ENCODE measurements around the gene MSI2. TPM values are rescaled to one million over a fixed set of nuclear protein-coding genes. Genes with fewer than 3 reads are reported as not detected.

MSI2 gene
- total RNA-seq, 4 donors from 2014 or later, result 15.9 to 22.9 (median 17.0) TPM

DNA sequence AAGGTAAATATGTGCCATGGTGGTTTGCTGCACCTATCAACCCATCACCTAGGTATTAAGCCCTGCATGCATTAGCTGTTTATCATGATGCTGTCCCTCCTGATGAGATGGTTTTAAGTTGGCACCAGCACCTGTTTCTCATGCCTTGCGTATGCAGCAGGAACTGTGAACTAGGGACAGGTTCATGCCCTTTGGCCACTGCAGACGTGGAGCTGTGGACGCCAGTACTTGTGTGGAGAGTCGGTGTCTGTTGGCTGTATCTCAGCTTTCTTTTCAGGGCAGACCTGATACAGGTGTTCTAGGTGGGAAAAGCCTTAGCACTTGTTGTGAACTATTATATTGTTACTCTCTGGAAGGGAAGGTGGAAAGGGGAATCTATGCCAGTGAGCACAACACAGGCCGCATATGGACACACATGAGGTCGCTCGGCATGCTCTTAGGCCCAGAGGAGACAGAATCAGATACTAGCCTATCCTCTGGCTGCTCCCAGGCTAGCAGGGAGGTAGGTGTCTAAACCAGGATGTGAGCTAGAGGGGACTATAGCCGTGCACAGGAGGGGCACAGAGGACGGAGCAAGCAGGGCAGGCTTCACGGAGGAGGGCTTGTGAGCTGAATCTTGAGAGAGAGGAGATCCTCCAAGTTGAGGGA is 22.5 kb downstream of the MSI2 start:
- TF ChIP-seq POLR2A (IDR thresholded peaks at IDR 0.05), result no peak
- no peak for TF ChIP-seq CTCF (IDR thresholded peaks at IDR 0.05)
- no peak overlapping the region for H3K27ac ChIP-seq
- H3K4me3 ChIP-seq, result no peak overlapping the region
- H3K36me3 ChIP-seq, result peaks cover 0 to 41% (median 0%) of the 10 kb centered on the region in 3 donors
- 91 to 92% methylated on average over 5 to 9 of the region's 10 CpGs for WGBS, 2 donors
- no peaks in the 10 kb centered on the region for H3K9me3 ChIP-seq
- no peak for DNase-seq
- H3K27me3 ChIP-seq, result no peaks in the 10 kb centered on the region
- H3K4me1 ChIP-seq, result no peaks in the 10 kb centered on the region
- intact Hi-C loops (cut with DNase I), result no loop called here

DNA sequence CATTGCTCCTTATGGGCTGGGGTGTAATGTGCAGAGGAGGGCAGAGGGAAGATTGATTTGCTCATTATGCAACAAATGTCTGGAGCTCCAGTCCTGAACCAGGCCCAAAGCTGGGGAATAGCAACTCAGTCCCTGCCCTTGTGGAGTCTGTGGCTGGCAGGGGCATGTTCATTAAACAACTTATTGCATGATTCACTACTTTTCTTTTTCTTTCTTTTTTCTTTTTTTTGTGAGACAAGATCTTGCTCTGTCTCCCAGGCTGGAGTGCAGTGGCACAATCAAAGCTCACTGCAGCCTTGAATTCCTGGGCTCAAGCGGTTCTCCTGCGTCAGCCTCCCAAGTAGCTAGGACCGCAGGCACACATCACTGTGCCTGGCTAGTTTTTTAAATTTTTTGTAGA is 23.1 kb downstream of the MSI2 start:
- H3K27me3 ChIP-seq, result no peaks in the 10 kb centered on the region
- intact Hi-C loops (cut with DNase I), result no loop called here
- no peak overlapping the region for H3K27ac ChIP-seq
- no peaks in the 10 kb centered on the region for H3K4me1 ChIP-seq
- H3K4me3 ChIP-seq, result no peak overlapping the region
- 91 to 96% methylated on average over 3 of the region's 3 CpGs for WGBS, 2 donors
- H3K9me3 ChIP-seq, result no peaks in the 10 kb centered on the region
- no peak for TF ChIP-seq POLR2A (IDR thresholded peaks at IDR 0.05)
- TF ChIP-seq CTCF (IDR thresholded peaks at IDR 0.05), result no peak
- DNase-seq, result no peak
- peaks cover 0 to 35% (median 0%) of the 10 kb centered on the region in 3 donors for H3K36me3 ChIP-seq

DNA sequence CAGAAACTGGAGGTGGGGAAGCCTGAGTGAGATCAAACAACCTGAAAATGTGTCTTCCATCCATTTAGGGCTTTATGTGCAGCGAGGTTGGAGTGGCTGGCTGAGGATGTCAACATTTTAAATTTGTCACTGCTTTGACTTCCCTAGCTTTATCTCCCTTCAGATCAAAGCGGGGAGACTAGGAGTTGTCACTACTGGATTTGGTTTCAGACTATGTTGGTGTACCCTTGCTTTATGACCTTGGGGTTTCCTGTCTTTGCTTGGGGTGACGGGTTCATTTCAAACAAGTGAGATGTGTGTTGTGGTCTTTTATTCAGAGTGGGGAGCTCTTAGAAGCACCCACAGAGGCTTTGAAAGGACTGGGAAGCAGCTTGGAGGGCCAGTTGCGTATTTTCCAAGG is 25.6 kb downstream of the MSI2 start:
- Histone ChIP-seq H3K9me3 (no peaks in the 10 kb centered on the region), H3K4me1 (no peaks in the 10 kb centered on the region), H3K27me3 (no peaks in the 10 kb centered on the region), H3K36me3 (peaks cover 0 to 31% (median 0%) of the 10 kb centered on the region in 3 donors), H3K4me3 (no peak overlapping the region), H3K27ac (no peak overlapping the region)
- intact Hi-C loops (cut with DNase I), result no loop called here
- TF ChIP-seq POLR2A (IDR thresholded peaks at IDR 0.05) (no peak), CTCF (IDR thresholded peaks at IDR 0.05) (no peak)
- WGBS, 2 donors, result 74 to 93% methylated on average over 4 of the region's 4 CpGs
- DNase-seq, result no peak

GRCh38 chr17:57282296-57282695 is 26.0 kb downstream of the MSI2 start:
- Histone ChIP-seq H3K36me3 (peaks cover 0 to 35% (median 0%) of the 10 kb centered on the region in 3 donors), H3K4me1 (no peaks in the 10 kb centered on the region), H3K27ac (no peak overlapping the region), H3K9me3 (no peaks in the 10 kb centered on the region), H3K27me3 (no peaks in the 10 kb centered on the region), H3K4me3 (no peak overlapping the region)
- no peak for DNase-seq
- intact Hi-C loops (cut with DNase I), result no loop called here
- TF ChIP-seq CTCF (IDR thresholded peaks at IDR 0.05), result no peak
- no peak for TF ChIP-seq POLR2A (IDR thresholded peaks at IDR 0.05)
- WGBS, 2 donors, result 71 to 78% methylated on average over 1 of the region's 1 CpG

DNA sequence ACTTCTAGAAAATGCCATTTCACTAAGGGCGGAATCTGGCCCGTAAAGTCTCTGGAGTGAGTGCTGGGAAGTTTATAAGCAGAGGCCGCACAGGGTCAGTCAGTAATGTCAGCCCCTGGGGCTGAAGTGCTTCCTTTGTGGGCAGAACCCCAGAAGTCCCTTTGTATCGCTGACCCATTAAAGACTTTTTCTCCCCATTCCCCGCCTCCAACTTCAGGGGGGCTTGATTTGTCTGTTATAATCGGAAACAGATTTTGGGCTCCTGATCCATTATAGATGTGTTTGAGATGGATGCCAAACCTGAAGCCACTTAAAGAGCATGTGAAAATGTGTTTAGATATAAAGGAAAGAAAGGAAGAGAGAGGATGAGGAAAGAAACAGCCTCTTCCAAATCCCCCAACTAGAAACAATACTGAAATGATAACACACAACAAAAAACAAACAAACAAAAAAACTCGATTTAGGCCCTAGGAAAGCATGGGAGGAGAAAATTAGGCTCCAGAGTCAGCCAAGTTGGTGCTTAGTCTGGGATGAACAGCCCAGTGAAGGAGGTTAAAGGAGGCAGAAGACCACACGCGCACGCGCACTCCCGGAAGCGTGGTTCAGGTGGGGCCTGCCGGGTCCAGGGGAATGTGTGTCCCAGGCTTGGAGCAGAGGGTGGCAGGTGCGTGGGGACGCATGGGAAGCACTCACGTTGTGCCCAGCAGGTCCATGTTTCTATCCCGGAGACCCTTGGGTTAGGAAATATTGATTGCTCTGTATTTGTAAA is 27.1 kb downstream of the MSI2 start:
- Histone ChIP-seq H3K27me3 (no peaks in the 10 kb centered on the region), H3K27ac (no peak overlapping the region), H3K36me3 (peaks cover 0 to 41% (median 0%) of the 10 kb centered on the region in 3 donors), H3K4me1 (no peaks in the 10 kb centered on the region), H3K4me3 (no peak overlapping the region), H3K9me3 (no peaks in the 10 kb centered on the region)
- no peak for DNase-seq
- intact Hi-C loops (cut with DNase I), result no loop called here
- TF ChIP-seq CTCF (IDR thresholded peaks at IDR 0.05) (no peak), POLR2A (IDR thresholded peaks at IDR 0.05) (no peak)
- 90 to 92% methylated on average over 16 to 17 of the region's 18 CpGs for WGBS, 2 donors
